Kidney (tissue), 14 donors: ENCODE data around the gene ASAP2. TPM values are rescaled to one million over a fixed set of nuclear protein-coding genes. Genes with fewer than 3 reads are reported as not detected.
A peak's percentile ranks its signal among the peaks of the same experiment; 100 is the strongest.

Experiments used
- DNase-seq, 5 donors: peaks; one replicate each; pipeline ENCODE4 v3.0.0-alpha.2; 2013 to 2020
- FAIRE-seq: peaks from 2 replicates; lab custom pipeline; 2012; peaks lifted over from hg19 to GRCh38; lab: Jason Lieb, UNC
- H3K27ac ChIP-seq, 2 donors: one replicate each; pipeline ENCODE4 v1.7.0; 2013; ENCODE audit warnings: low read depth in 2 of 2, low read length in 2 of 2, inconsistent platforms in 1 of 2
- H3K27me3 ChIP-seq: one replicate; pipeline ENCODE4 v1.7.1; 2013; ENCODE audit warnings: low read length, inconsistent platforms; ENCODE audit not compliant: control insufficient read depth, insufficient read depth
- H3K36me3 ChIP-seq, 3 donors: one replicate each; pipeline versions ENCODE4 v1.7.0 to v1.7.1; 2013; ENCODE audit warnings: low read length in 3 of 3, control low read depth in 1 of 3, inconsistent platforms in 1 of 3; ENCODE audit not compliant: insufficient read depth in 3 of 3, control insufficient read depth in 2 of 3
- H3K4me1 ChIP-seq, 3 donors: one replicate each; pipeline versions ENCODE4 v1.7.0 to v1.7.1; 2013; ENCODE audit warnings: low read length in 3 of 3, inconsistent platforms in 1 of 3, low read depth in 1 of 3; ENCODE audit not compliant: control insufficient read depth in 2 of 3, insufficient read depth in 2 of 3
- H3K4me3 ChIP-seq, 3 donors: one replicate each; pipeline versions ENCODE4 v1.7.0 to v1.8.1; 2013; ENCODE audit warnings: low read length in 3 of 3, control low read depth in 1 of 3, inconsistent platforms in 1 of 3
- H3K9ac ChIP-seq, 3 donors: one replicate each; pipeline versions ENCODE4 v1.7.0 to v1.7.1; 2013; ENCODE audit warnings: low read length in 3 of 3, control low read depth in 1 of 3, inconsistent platforms in 1 of 3
- H3K9me3 ChIP-seq, 3 donors: one replicate each; pipeline versions ENCODE4 v1.7.0 to v1.7.1; 2013; ENCODE audit warnings: low read length in 3 of 3, control low read depth in 1 of 3, inconsistent platforms in 1 of 3; ENCODE audit not compliant: control insufficient read depth in 2 of 3, insufficient read depth in 1 of 3
- CTCF ChIP-seq: IDR thresholded peaks from 3 replicates; pipeline ENCODE4 v1.5.1; 2012; ENCODE audit warnings: mild to moderate bottlenecking, moderate library complexity, borderline replicate concordance; ENCODE audit not compliant: insufficient read depth; ENCODE audit errors: extremely low read depth
- intact Hi-C: fragments of 100-400 bp; cut with DNase I; formaldehyde crosslinking; loops from one replicate; pipeline ENCODE4 v1.11.1; 2022
- polyA plus RNA-seq: library from polyadenylated mRNA; stranded (reverse); fragments of 350-450 nt; fragmentation: Illumina TruSeq; extraction: RNeasy Lipid Tissue Mini Kit (QIAGEN cat#74804); gene quantifications from one replicate; pipeline ENCODE4 v1.2.3, GENCODE V29; 2014; ENCODE audit warnings: low read depth, low replicate concordance; ENCODE audit not compliant: insufficient read depth
- total RNA-seq: library from RNA; stranded (reverse); fragmentation: NEBNext Ultra II Directional; extraction: Animal tissue kit (Norgen Biotek cat#: 25700); gene quantifications from one replicate; pipeline ENCODE4 v1.2.1, GENCODE V29; 2021
- donor health status: control.
- donor health status: control.
- donor health status: control.
- donor health status: control.
- donor health status: control.
- donor health status: DM: yes; HTN: yes; CAD: no.
- donor health status: Normal renal cell carcinoma (clear cell type).

The ASAP2 gene
- total and polyA plus RNA-seq, 2 donors from 2014 or later: 26.2 to 54.8 TPM

- Histone ChIP-seq H3K4me1 (peaks cover 0 to 27% (median 18%) of the 10 kb centered on the region in 3 donors), H3K4me3 (no peak overlapping the region), H3K36me3 (peaks cover 0 to 12% (median 9%) of the 10 kb centered on the region in 3 donors), H3K27me3 (no peaks in the 10 kb centered on the region), H3K9ac (peak overlapping the region in 1 of 3 donors; percentile 79), H3K27ac (peak overlapping the region; percentile 90), H3K9me3 (no peaks in the 10 kb centered on the region)
- intact Hi-C loops: no loop called here
- no peak for FAIRE-seq
- no peak for TF ChIP-seq CTCF
- DNase-seq: peak in 1 of 5 donors; percentile 65
Measured at GRCh38 chr2:9319338-9319715, 112.7 kb downstream of the ASAP2 start.

- DNase-seq (no peak), FAIRE-seq (no peak)
- no peak overlapping the region for H3K4me3 ChIP-seq
- H3K36me3 ChIP-seq: peaks cover 0 to 13% (median 9%) of the 10 kb centered on the region in 3 donors
- TF ChIP-seq CTCF: no peak
- intact Hi-C loops: no loop called here
- no peak overlapping the region for H3K9ac ChIP-seq
- no peak overlapping the region for H3K27ac ChIP-seq
- peaks cover 0 to 22% (median 17%) of the 10 kb centered on the region in 3 donors for H3K4me1 ChIP-seq
- no peaks in the 10 kb centered on the region for H3K27me3 ChIP-seq
- H3K9me3 ChIP-seq: no peaks in the 10 kb centered on the region
Measured at GRCh38 chr2:9322576-9322975, 116.0 kb downstream of the ASAP2 start.

- intact Hi-C loops: no loop called here
- no peak overlapping the region for H3K4me3 ChIP-seq
- peaks cover 0 to 7% (median 0%) of the 10 kb centered on the region in 3 donors for H3K4me1 ChIP-seq
- no peak overlapping the region for H3K9ac ChIP-seq
- H3K9me3 ChIP-seq: no peaks in the 10 kb centered on the region
- no peak for DNase-seq
- peaks cover 0 to 29% (median 14%) of the 10 kb centered on the region in 3 donors for H3K36me3 ChIP-seq
- no peak for TF ChIP-seq CTCF
- H3K27ac ChIP-seq: peak overlapping the region in 1 of 2 donors; percentile 51
- H3K27me3 ChIP-seq: no peaks in the 10 kb centered on the region
- FAIRE-seq: no peak
Measured at GRCh38 chr2:9325428-9325827, 118.8 kb downstream of the ASAP2 start.

GRCh38 chr2:9326975-9327374 is 120.4 kb downstream of the ASAP2 start:
- no peak for TF ChIP-seq CTCF
- Histone ChIP-seq H3K4me3 (no peak overlapping the region), H3K27me3 (no peaks in the 10 kb centered on the region), H3K36me3 (peaks cover 0 to 23% (median 14%) of the 10 kb centered on the region in 3 donors), H3K9ac (no peak overlapping the region), H3K9me3 (no peaks in the 10 kb centered on the region), H3K4me1 (peaks cover 0 to 11% (median 0%) of the 10 kb centered on the region in 3 donors), H3K27ac (no peak overlapping the region)
- no peak for FAIRE-seq
- DNase-seq: no peak
- intact Hi-C loops: no loop called here
